Stimulated activated CD4-positive, alpha-beta T cell treated with anti-CD3 and anti-CD28 coated beads, TNF-alpha, amount 100 ng/mL, for 24 hours (primary cell): Measurements from ENCODE around the gene ST6GAL1.
A peak's percentile ranks its signal among the peaks of the same experiment; 100 is the strongest.
"Not testable (repeated sequence)": the region's sequence is repeated elsewhere in the genome, so short reads cannot be mapped to it uniquely, and the experiment has no call there.

Experiments
- DNase-seq, 3 experiments: peaks; one replicate each; pipeline ENCODE4 v3.0.0-alpha.2; 2020; ENCODE audit warnings: low read depth in 3 of 3

The ST6GAL1 gene

GRCh38 chr3:187021748-187022402, 91.5 kb downstream of the ST6GAL1 start:
- no peak for DNase-seq

GRCh38 chr3:187022403-187023029, 92.2 kb downstream of the ST6GAL1 start:
- DNase-seq, result no peak

- not testable (repeated sequence) for DNase-seq
Measured at GRCh38 chr3:187023340-187023739, 93.0 kb downstream of the ST6GAL1 start.

- no peak for DNase-seq
Measured at GRCh38 chr3:187024536-187025226, 94.4 kb downstream of the ST6GAL1 start.

GRCh38 chr3:187025254-187025655, 94.9 kb downstream of the ST6GAL1 start:
- peak in 2 of 3 experiments; percentile 39 to 52 for DNase-seq

- peak in 2 of 3 experiments; percentile 36 to 38 for DNase-seq
Measured at GRCh38 chr3:187025656-187026316, 95.5 kb downstream of the ST6GAL1 start.

GRCh38 chr3:187026317-187026670, 96.0 kb downstream of the ST6GAL1 start:
- no peak for DNase-seq

GRCh38 chr3:187027531-187028278, 97.4 kb downstream of the ST6GAL1 start:
- peak; percentile 35 to 42 (median 35) for DNase-seq

GRCh38 chr3:187031934-187032333, 101.6 kb downstream of the ST6GAL1 start:
- no peak for DNase-seq

- no peak for DNase-seq
Measured at GRCh38 chr3:187036394-187036793, 106.1 kb downstream of the ST6GAL1 start.

- DNase-seq, result no peak
Measured at GRCh38 chr3:187039100-187039722, 108.9 kb downstream of the ST6GAL1 start.

- no peak for DNase-seq
Measured at GRCh38 chr3:187039723-187040414, 109.5 kb downstream of the ST6GAL1 start.

GRCh38 chr3:187040516-187041361, 110.4 kb downstream of the ST6GAL1 start:
- no peak for DNase-seq

- DNase-seq, result no peak
Measured at GRCh38 chr3:187041362-187042307, 111.3 kb downstream of the ST6GAL1 start.

GRCh38 chr3:187042346-187042745, 112.0 kb downstream of the ST6GAL1 start:
- no peak for DNase-seq

GRCh38 chr3:187042874-187043458, 112.6 kb downstream of the ST6GAL1 start:
- DNase-seq, result no peak

- no peak for DNase-seq
Measured at GRCh38 chr3:187044206-187044605, 113.9 kb downstream of the ST6GAL1 start.

- DNase-seq, result no peak
Measured at GRCh38 chr3:187044867-187045552, 114.7 kb downstream of the ST6GAL1 start.
